GM23338 (cell line): ENCODE measurements around the gene STIM1. TPM values are rescaled to one million over a fixed set of nuclear protein-coding genes. Genes with fewer than 3 reads are reported as not detected.

ENCODE experiments used
- ATAC-seq: fragments of 200-7000 bp; cut with Tn5 transposase; 3 replicates; pipeline ENCODE4 v1.9.1; 2020
- DNase-seq: peaks from one replicate; pipeline ENCODE4 v3.0.0-alpha.2; 2015; ENCODE audit warnings: low spot score
- H2AFZ ChIP-seq: fragments of 200-600 bp; sonication (generic); 2 replicates; pipeline ENCODE4 v1.8.0; 2016; ENCODE audit warnings: antibody characterized with exemption, mild to moderate bottlenecking, moderate library complexity
- H3F3A ChIP-seq: fragments of 200-600 bp; sonication (generic); replicated peaks from 2 replicates; pipeline ENCODE4 v1.8.0; 2017; ENCODE audit warnings: antibody characterized with exemption, mixed run types, low read depth
- H3K27ac ChIP-seq: fragments of 200-600 bp; sonication (generic); 2 replicates; pipeline ENCODE4 v1.6.1; 2016; ENCODE audit warnings: low read depth
- H3K27me3 ChIP-seq: fragments of 200-600 bp; sonication (generic); 2 replicates; pipeline ENCODE4 v1.8.0; 2016; ENCODE audit warnings: mild to moderate bottlenecking, mixed run types, moderate library complexity; ENCODE audit not compliant: insufficient read depth
- H3K36me3 ChIP-seq: fragments of 200-600 bp; sonication (generic); 2 replicates; pipeline ENCODE4 v1.8.0; 2016; ENCODE audit warnings: mild to moderate bottlenecking; ENCODE audit not compliant: insufficient read depth
- H3K4me1 ChIP-seq: fragments of 200-600 bp; sonication (generic); 2 replicates; pipeline ENCODE4 v1.8.0; 2016; ENCODE audit warnings: mild to moderate bottlenecking, moderate library complexity; ENCODE audit not compliant: insufficient read depth
- H3K4me2 ChIP-seq: fragments of 200-600 bp; sonication (generic); 2 replicates; pipeline ENCODE4 v1.7.1; 2017; ENCODE audit warnings: mixed run types
- H3K4me3 ChIP-seq: fragments of 200-600 bp; sonication (generic); 2 replicates; pipeline ENCODE4 v1.6.1; 2016; ENCODE audit warnings: mixed run types
- H3K79me2 ChIP-seq: fragments of 200-600 bp; sonication (generic); replicated peaks from 2 replicates; pipeline ENCODE4 v1.8.0; 2017; ENCODE audit warnings: mild to moderate bottlenecking; ENCODE audit not compliant: insufficient read depth
- H3K9me2 ChIP-seq: fragments of 200-600 bp; sonication (generic); 2 replicates; pipeline ENCODE4 v1.8.0; 2017; ENCODE audit not compliant: insufficient read depth
- H4K20me1 ChIP-seq: fragments of 200-600 bp; sonication (generic); replicated peaks from 2 replicates; pipeline ENCODE4 v1.8.0; 2017; ENCODE audit warnings: mild to moderate bottlenecking; ENCODE audit not compliant: insufficient read depth
- H3K27ac Mint-ChIP-seq: 2 replicates; pipeline ENCODE4 v1.8.0; 2020; ENCODE audit warnings: inconsistent platforms, mild to moderate bottlenecking, moderate library complexity, mixed read lengths
- H3K27me3 Mint-ChIP-seq: 3 replicates; pipeline ENCODE4 v1.8.0; 2022; ENCODE audit warnings: low read depth, mild to moderate bottlenecking, moderate library complexity, mixed read lengths, inconsistent platforms; ENCODE audit not compliant: insufficient read depth, poor library complexity
- H3K36me3 Mint-ChIP-seq: 3 replicates; pipeline ENCODE4 v1.8.0; 2021; ENCODE audit warnings: low read depth, mild to moderate bottlenecking, inconsistent platforms, moderate library complexity, mixed read lengths
- H3K4me1 Mint-ChIP-seq: 3 replicates; pipeline ENCODE4 v1.8.0; 2020; ENCODE audit warnings: mild to moderate bottlenecking, inconsistent platforms, mixed read lengths
- H3K4me3 Mint-ChIP-seq: 3 replicates; pipeline ENCODE4 v1.8.0; 2021; ENCODE audit warnings: moderate library complexity, mild to moderate bottlenecking, inconsistent platforms, mixed read lengths
- H3K9me3 Mint-ChIP-seq: 3 replicates; pipeline ENCODE4 v1.8.0; 2020; ENCODE audit warnings: moderate library complexity, mild to moderate bottlenecking, inconsistent platforms, mixed read lengths
- CREB1 ChIP-seq: fragments of 250-450 bp; sonication (Bioruptor Pico); IDR thresholded peaks from 2 replicates; pipeline ENCODE4 v1.5.0; 2020; ENCODE audit warnings: low read depth, mild to moderate bottlenecking, moderate library complexity
- CTCF ChIP-seq, 2 experiments: fragments of 200-600 bp in 1 of 2; sonication (generic) in 1 of 2; conservative IDR thresholded peaks; 2 replicates each; pipeline versions ENCODE4 v1.5.1 to v1.6.1; 2016 to 2017; ENCODE audit warnings: antibody characterized with exemption in 2 of 2, low read depth in 2 of 2, mild to moderate bottlenecking in 2 of 2, moderate library complexity in 1 of 2
- EZH2 ChIP-seq: fragments of 200-600 bp; sonication (generic); IDR thresholded peaks from one replicate; pipeline ENCODE4 v1.8.0; 2017; ENCODE audit warnings: antibody characterized with exemption, mild to moderate bottlenecking, low read depth; ENCODE audit not compliant: unreplicated experiment
- EZH2phosphoT487 ChIP-seq: fragments of 200-600 bp; sonication (generic); IDR thresholded peaks from one replicate; pipeline ENCODE4 v1.8.1; 2018; ENCODE audit warnings: antibody characterized with exemption; ENCODE audit not compliant: unreplicated experiment
- JUNB ChIP-seq: IDR thresholded peaks from one replicate; pipeline ENCODE4 v1.6.1; 2016; ENCODE audit warnings: antibody characterized with exemption; ENCODE audit not compliant: unreplicated experiment
- NANOG ChIP-seq: IDR thresholded peaks from 2 replicates; pipeline ENCODE4 v1.6.1; 2016; ENCODE audit warnings: antibody characterized with exemption, borderline replicate concordance
- POLR2AphosphoS5 ChIP-seq: IDR thresholded peaks from 2 replicates; pipeline ENCODE4 v1.6.1; 2016; ENCODE audit warnings: antibody characterized with exemption, low read depth
- STAT1 ChIP-seq: IDR thresholded peaks from one replicate; pipeline ENCODE4 v1.6.1; 2016; ENCODE audit warnings: antibody characterized with exemption; ENCODE audit not compliant: unreplicated experiment
- ZNF114 ChIP-seq: fragments of 250-450 bp; sonication (Bioruptor Pico); IDR thresholded peaks from 2 replicates; pipeline ENCODE4 v1.5.0; 2020; ENCODE audit warnings: mild to moderate bottlenecking, moderate library complexity
- ZNF331 ChIP-seq: fragments of 250-450 bp; sonication (Bioruptor Pico); IDR thresholded peaks from 2 replicates; pipeline ENCODE4 v1.5.0; 2020; ENCODE audit warnings: low read depth, mild to moderate bottlenecking, moderate library complexity
- ZNF462 ChIP-seq: fragments of 250-450 bp; sonication (Bioruptor Pico); IDR thresholded peaks from 2 replicates; pipeline ENCODE4 v1.5.0; 2020; ENCODE audit warnings: mild to moderate bottlenecking, moderate library complexity
- polyA plus RNA-seq: library from polyadenylated mRNA; unstranded; fragments of >200 nt; fragmentation: Nextera tagmentation; extraction: Ambion mirVana; gene quantifications from 2 replicates; pipeline ENCODE4 v1.2.1, GENCODE V29; 2016
- total RNA-seq: library from RNA; depleted of rRNA; stranded (reverse); fragments of >200 nt; shearing (Covaris generic); gene quantifications from 2 replicates; pipeline ENCODE4 v1.2.3, GENCODE V29; 2014
- TF ChIP-seq, protein P1 (sequence below): IDR thresholded peaks from one replicate; pipeline ENCODE4 v1.6.1; 2018; ENCODE audit warnings: antibody characterized with exemption; ENCODE audit not compliant: unreplicated experiment
- TF ChIP-seq, protein P2 (sequence below): IDR thresholded peaks from 2 replicates; pipeline ENCODE4 v1.6.1; 2016; ENCODE audit warnings: antibody characterized with exemption

Gene STIM1
- total and polyA plus RNA-seq, 2 experiments from 2014 or later: 3.5 to 14.0 TPM

DNA sequence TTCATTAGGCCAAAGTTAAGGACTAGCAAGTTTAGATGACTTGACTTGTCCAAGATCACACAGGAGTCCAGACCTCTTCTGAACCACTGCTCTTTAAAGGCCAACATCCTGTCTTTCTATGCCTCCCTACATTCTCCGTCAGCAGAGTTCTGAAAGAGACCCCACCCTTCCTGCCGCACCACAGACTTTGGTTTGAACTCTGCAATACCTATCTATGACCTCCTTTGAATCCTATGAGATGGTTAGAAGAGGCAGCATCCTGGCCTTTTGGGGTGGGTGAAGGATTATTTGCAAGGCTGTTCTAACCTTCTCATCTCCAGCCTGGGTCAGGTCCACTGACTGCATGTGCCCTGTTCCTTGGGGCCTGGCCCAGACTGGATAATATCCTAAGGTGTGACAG, 234.8 kb downstream of the STIM1 start:
- H3K4me3 ChIP-seq: no peak overlapping the region
- no peaks in the 10 kb centered on the region for H3K9me2 ChIP-seq
- no peaks in the 10 kb centered on the region; the same call in 2 of the 3 replicates for H3K36me3 Mint-ChIP-seq
- no peaks in the 10 kb centered on the region for H3F3A ChIP-seq
- H3K27me3 Mint-ChIP-seq: peaks cover 3% of the 10 kb centered on the region
- peaks cover under 1% of the 10 kb centered on the region for H3K79me2 ChIP-seq
- H3K36me3 ChIP-seq: no peaks in the 10 kb centered on the region
- no peak overlapping the region for H3K4me2 ChIP-seq
- ATAC-seq (no peak), DNase-seq (no peak)
- H3K27me3 ChIP-seq: no peaks in the 10 kb centered on the region
- no peak overlapping the region for H3K4me3 Mint-ChIP-seq
- H3K9me3 Mint-ChIP-seq: no peaks in the 10 kb centered on the region
- peaks cover 16% of the 10 kb centered on the region for H3K4me1 Mint-ChIP-seq
- no peak overlapping the region for H2AFZ ChIP-seq
- no peaks in the 10 kb centered on the region for H4K20me1 ChIP-seq
- H3K27ac Mint-ChIP-seq: no peak overlapping the region
- TF ChIP-seq POLR2AphosphoS5 (no peak), CREB1 (CRISPR knock-in tag) (no peak), STAT1 (no peak), EZH2phosphoT487 (no peak), ZNF114 (no peak), JUNB (no peak), ZNF331 (CRISPR knock-in tag) (no peak), NANOG (no peak), CTCF (conservative IDR thresholded peaks at IDR 0.05; ENCODE audit: low read depth in 2 of 2) (no peak), ZNF462 (CRISPR knock-in tag) (no peak), EZH2 (no peak)
- TF ChIP-seq, protein P1, sequence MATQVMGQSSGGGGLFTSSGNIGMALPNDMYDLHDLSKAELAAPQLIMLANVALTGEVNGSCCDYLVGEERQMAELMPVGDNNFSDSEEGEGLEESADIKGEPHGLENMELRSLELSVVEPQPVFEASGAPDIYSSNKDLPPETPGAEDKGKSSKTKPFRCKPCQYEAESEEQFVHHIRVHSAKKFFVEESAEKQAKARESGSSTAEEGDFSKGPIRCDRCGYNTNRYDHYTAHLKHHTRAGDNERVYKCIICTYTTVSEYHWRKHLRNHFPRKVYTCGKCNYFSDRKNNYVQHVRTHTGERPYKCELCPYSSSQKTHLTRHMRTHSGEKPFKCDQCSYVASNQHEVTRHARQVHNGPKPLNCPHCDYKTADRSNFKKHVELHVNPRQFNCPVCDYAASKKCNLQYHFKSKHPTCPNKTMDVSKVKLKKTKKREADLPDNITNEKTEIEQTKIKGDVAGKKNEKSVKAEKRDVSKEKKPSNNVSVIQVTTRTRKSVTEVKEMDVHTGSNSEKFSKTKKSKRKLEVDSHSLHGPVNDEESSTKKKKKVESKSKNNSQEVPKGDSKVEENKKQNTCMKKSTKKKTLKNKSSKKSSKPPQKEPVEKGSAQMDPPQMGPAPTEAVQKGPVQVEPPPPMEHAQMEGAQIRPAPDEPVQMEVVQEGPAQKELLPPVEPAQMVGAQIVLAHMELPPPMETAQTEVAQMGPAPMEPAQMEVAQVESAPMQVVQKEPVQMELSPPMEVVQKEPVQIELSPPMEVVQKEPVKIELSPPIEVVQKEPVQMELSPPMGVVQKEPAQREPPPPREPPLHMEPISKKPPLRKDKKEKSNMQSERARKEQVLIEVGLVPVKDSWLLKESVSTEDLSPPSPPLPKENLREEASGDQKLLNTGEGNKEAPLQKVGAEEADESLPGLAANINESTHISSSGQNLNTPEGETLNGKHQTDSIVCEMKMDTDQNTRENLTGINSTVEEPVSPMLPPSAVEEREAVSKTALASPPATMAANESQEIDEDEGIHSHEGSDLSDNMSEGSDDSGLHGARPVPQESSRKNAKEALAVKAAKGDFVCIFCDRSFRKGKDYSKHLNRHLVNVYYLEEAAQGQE: no peak
- TF ChIP-seq, protein P2, sequence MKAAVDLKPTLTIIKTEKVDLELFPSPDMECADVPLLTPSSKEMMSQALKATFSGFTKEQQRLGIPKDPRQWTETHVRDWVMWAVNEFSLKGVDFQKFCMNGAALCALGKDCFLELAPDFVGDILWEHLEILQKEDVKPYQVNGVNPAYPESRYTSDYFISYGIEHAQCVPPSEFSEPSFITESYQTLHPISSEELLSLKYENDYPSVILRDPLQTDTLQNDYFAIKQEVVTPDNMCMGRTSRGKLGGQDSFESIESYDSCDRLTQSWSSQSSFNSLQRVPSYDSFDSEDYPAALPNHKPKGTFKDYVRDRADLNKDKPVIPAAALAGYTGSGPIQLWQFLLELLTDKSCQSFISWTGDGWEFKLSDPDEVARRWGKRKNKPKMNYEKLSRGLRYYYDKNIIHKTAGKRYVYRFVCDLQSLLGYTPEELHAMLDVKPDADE: no peak
- peaks cover 6% of the 10 kb centered on the region; the same call in 1 of the 2 replicates for H3K4me1 ChIP-seq
- H3K27ac ChIP-seq: no peak overlapping the region
